Type B pancreatic cell (in vitro differentiated cells): Measurements from ENCODE around the gene ALDOB. TPM values are rescaled to one million over a fixed set of nuclear protein-coding genes. Genes with fewer than 3 reads are reported as not detected.

ENCODE experiments used
- DNase-seq: peaks from one replicate; pipeline ENCODE4 v3.0.0; 2021; ENCODE audit warnings: mixed read lengths; ENCODE audit not compliant: unreplicated experiment; ENCODE audit errors: extremely low spot score
- H3K27ac Mint-ChIP-seq: 2 replicates; pipeline ENCODE4 v1.8.0; 2021; ENCODE audit warnings: mild to moderate bottlenecking, mixed read lengths
- H3K27me3 Mint-ChIP-seq: 2 replicates; pipeline ENCODE4 v1.8.0; 2021; ENCODE audit warnings: mixed read lengths
- H3K36me3 Mint-ChIP-seq: 2 replicates; pipeline ENCODE4 v1.8.0; 2021; ENCODE audit warnings: mixed read lengths
- H3K4me1 Mint-ChIP-seq: one replicate; pipeline ENCODE4 v1.8.0; 2021; ENCODE audit warnings: mixed read lengths; ENCODE audit not compliant: unreplicated experiment
- H3K4me3 Mint-ChIP-seq: 2 replicates; pipeline ENCODE4 v1.8.0; 2021; ENCODE audit warnings: mild to moderate bottlenecking, mixed read lengths
- H3K9me3 Mint-ChIP-seq: 2 replicates; pipeline ENCODE4 v1.8.0; 2021; ENCODE audit warnings: mixed read lengths
- total RNA-seq: library from RNA; stranded (reverse); gene quantifications from 2 replicates; pipeline ENCODE4 v1.2.1, GENCODE V29; 2021; ENCODE audit warnings: low replicate concordance
- TF ChIP-seq, protein P1 (sequence below): fragments of 200-600 bp; sonication (generic); conservative IDR thresholded peaks from 2 replicates; pipeline ENCODE4 v1.5.0; 2021; ENCODE audit warnings: antibody characterized with exemption, mild to moderate bottlenecking

ALDOB gene
- total RNA-seq, 1 donor from 2014 or later: 30.5 TPM

DNA sequence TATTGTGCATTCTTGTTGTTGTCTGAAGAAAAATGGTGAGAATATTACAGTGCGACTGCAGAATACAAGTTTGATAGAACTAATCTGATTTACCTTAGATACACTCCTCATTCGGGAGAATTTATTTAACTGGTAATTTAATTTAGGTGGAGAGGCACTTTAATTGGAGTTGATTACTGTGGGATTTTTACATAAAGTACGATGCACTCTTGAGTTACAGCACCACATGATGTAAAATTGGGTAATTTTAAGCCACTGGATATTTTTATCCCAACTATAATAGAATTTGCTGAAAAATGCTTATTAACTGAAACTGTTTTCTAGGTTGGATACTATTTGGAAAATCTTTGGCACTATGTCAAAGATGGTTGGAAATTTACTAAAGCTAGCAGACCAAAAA, 35.4 kb upstream of the ALDOB start:
- DNase-seq: no peak
- peaks cover 22% of the 10 kb centered on the region for H3K36me3 Mint-ChIP-seq
- H3K4me1 Mint-ChIP-seq: no peaks in the 10 kb centered on the region
- no peaks in the 10 kb centered on the region for H3K27me3 Mint-ChIP-seq
- no peak overlapping the region for H3K4me3 Mint-ChIP-seq
- no peak overlapping the region for H3K27ac Mint-ChIP-seq
- H3K9me3 Mint-ChIP-seq: no peaks in the 10 kb centered on the region
- TF ChIP-seq, protein P1, sequence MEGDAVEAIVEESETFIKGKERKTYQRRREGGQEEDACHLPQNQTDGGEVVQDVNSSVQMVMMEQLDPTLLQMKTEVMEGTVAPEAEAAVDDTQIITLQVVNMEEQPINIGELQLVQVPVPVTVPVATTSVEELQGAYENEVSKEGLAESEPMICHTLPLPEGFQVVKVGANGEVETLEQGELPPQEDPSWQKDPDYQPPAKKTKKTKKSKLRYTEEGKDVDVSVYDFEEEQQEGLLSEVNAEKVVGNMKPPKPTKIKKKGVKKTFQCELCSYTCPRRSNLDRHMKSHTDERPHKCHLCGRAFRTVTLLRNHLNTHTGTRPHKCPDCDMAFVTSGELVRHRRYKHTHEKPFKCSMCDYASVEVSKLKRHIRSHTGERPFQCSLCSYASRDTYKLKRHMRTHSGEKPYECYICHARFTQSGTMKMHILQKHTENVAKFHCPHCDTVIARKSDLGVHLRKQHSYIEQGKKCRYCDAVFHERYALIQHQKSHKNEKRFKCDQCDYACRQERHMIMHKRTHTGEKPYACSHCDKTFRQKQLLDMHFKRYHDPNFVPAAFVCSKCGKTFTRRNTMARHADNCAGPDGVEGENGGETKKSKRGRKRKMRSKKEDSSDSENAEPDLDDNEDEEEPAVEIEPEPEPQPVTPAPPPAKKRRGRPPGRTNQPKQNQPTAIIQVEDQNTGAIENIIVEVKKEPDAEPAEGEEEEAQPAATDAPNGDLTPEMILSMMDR: no peak

DNA sequence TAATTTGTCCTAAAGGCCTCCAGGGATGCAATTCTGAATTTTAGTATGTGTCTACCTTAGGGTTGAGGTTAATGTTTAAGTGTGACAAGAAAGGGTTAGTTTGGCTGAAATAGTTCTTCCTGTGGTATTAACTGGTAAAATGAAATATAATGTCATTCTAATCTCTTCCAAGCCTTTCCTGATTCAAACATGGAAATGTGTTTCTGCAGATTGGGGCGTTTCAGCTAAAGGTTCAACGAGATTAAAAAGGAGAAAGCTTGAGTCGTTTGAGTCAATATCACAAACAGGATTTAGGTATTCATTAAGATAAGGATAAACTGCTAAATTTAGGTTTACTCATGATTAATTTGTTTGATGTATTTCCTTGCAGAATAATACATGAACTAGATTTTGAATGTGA, 34.4 kb upstream of the ALDOB start:
- TF ChIP-seq, protein P1: no peak
- Mint-ChIP-seq H3K9me3 (no peaks in the 10 kb centered on the region), H3K27me3 (peaks cover 5% of the 10 kb centered on the region), H3K4me3 (no peak overlapping the region), H3K36me3 (peaks cover 19% of the 10 kb centered on the region), H3K27ac (no peak overlapping the region), H3K4me1 (no peaks in the 10 kb centered on the region)
- DNase-seq: no peak

DNA sequence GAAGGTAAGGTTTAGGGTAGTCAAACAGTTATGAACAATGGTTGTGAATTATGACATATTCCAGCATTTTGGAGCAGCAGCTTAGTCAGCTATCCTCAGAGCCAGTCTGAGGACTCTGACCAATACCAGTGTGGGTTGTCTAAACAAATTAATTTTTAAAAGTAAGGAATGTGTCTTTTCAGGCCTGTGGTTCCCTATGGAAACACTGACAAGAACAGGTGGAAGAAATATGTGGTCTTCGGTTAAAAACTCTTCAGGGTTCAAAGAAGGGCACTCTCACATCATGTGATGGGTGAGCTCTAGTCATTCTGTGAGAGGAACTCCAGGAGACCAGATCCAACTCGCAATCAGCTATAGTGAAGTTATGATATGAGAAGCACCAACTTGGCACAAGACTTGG, 33.5 kb upstream of the ALDOB start:
- H3K4me1 Mint-ChIP-seq: no peaks in the 10 kb centered on the region
- no peak overlapping the region for H3K4me3 Mint-ChIP-seq
- H3K27me3 Mint-ChIP-seq: peaks cover 5% of the 10 kb centered on the region
- no peak overlapping the region for H3K27ac Mint-ChIP-seq
- TF ChIP-seq, protein P1: no peak
- no peaks in the 10 kb centered on the region for H3K9me3 Mint-ChIP-seq
- no peak for DNase-seq
- H3K36me3 Mint-ChIP-seq: peaks cover 12% of the 10 kb centered on the region

GRCh38 chr9:101468116-101468515, 32.5 kb upstream of the ALDOB start:
- no peak for DNase-seq
- H3K36me3 Mint-ChIP-seq: peaks cover 6% of the 10 kb centered on the region
- no peaks in the 10 kb centered on the region for H3K9me3 Mint-ChIP-seq
- TF ChIP-seq, protein P1: no peak
- peaks cover 7% of the 10 kb centered on the region for H3K27me3 Mint-ChIP-seq
- no peak overlapping the region for H3K27ac Mint-ChIP-seq
- peaks cover under 1% of the 10 kb centered on the region for H3K4me1 Mint-ChIP-seq
- no peak overlapping the region for H3K4me3 Mint-ChIP-seq

DNA sequence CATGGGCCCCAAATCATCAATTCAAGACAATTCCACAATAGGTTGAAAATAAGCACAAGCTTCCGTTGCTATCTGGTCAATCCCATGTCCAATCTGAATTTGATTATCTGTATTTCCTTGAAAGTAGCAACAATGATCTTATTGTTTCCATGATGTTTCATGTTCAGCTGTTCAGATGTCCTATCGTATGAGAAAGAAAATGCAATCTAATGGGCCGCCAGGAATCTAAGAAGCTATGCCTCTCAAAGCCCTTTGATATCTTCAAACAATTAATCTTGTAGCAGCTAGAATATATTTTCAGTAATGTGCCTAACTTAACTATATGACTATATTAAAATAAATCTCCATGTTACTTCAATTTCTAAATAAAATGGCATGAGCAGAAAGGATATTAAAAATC, 32.1 kb upstream of the ALDOB start:
- peaks cover 5% of the 10 kb centered on the region for H3K4me1 Mint-ChIP-seq
- peaks cover 6% of the 10 kb centered on the region for H3K36me3 Mint-ChIP-seq
- H3K27ac Mint-ChIP-seq: no peak overlapping the region
- TF ChIP-seq, protein P1: no peak
- H3K27me3 Mint-ChIP-seq: peaks cover 10% of the 10 kb centered on the region
- DNase-seq: no peak
- no peaks in the 10 kb centered on the region for H3K9me3 Mint-ChIP-seq
- no peak overlapping the region for H3K4me3 Mint-ChIP-seq

GRCh38 chr9:101466863-101467262, 31.3 kb upstream of the ALDOB start:
- DNase-seq: no peak
- Mint-ChIP-seq H3K9me3 (no peaks in the 10 kb centered on the region), H3K36me3 (peaks cover under 1% of the 10 kb centered on the region), H3K27me3 (peaks cover 10% of the 10 kb centered on the region), H3K27ac (no peak overlapping the region), H3K4me1 (peaks cover 9% of the 10 kb centered on the region), H3K4me3 (no peak overlapping the region)
- TF ChIP-seq, protein P1: no peak
